GM04503 (cell line): Measurements from ENCODE around the gene GJC1.
A peak's percentile ranks its signal among the peaks of the same experiment; 100 is the strongest.

Experiments used
- DNase-seq: peaks from one replicate; pipeline ENCODE4 v3.0.0-alpha.2; 2012; ENCODE audit warnings: low read depth

GJC1 gene

DNA sequence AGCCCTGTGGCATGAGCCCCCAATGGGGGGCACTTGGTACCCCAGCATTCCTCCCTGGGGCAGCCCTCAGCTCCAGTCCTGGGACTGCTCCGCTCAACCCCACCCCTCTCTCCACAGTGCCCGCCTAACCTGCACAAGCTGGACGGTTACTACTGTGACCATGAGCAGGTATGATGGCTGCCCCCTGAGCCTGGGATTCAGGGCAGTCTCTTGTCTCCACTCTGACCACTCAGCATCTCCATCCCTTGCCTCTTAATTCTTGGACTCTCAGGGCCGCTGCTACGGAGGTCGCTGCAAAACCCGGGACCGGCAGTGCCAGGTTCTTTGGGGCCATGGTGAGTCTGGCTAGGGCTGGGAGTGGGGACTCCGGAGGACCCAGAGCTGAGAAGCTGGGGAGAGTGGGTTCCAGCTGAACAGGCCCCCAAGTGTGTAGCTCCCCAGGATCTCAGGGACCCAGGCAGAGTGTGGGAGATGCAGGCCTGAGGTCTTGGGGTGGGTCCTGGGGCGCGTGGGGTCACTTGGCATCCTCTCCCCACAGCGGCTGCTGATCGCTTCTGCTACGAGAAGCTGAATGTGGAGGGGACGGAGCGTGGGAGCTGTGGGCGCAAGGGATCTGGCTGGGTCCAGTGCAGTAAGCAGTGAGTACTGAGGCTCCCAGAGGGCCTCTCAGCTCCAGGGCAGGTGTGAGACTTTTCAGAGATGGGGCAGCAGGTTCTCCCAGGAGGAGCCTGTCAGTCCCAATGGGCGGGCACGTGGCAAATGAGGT lies 53.3 kb downstream of the GJC1 start:
- no peak for DNase-seq

DNA sequence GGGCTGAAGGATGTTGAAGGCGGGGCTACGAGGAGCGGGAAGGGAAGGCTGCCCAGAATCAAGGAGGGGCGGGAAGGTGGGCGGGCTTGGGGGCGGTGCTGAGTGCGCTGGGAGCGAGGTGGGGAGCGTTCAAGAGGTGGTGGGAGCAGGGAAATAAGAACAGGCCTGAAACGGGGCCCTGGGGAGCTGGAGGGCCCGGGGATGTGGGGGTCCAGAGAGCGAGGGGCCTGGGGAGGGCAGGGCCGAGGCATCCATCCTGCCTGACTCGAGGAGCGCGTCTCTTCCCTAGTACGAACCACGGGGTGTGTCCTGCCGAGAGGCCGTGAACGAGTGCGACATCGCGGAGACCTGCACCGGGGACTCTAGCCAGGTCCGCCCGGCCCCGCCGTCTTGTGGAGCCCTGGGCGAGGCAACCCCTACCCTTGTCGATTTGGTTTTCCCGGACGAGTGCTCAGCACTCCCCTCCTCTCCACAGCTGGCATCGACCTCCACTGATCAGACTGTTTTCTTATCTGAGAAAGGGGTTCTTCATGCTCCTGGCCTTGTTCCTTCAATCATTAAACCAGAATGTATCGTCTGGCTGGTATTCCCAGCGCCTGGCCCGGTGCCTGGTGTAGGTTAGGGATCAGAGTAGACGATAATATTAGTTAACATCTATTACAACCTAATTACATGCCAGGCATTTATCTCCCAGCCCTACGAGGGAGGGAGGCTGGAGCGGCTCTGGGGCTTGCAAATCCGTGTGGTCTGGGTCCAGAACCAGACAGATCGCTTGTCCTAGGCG lies 54.1 kb downstream of the GJC1 start:
- no peak for DNase-seq

DNA sequence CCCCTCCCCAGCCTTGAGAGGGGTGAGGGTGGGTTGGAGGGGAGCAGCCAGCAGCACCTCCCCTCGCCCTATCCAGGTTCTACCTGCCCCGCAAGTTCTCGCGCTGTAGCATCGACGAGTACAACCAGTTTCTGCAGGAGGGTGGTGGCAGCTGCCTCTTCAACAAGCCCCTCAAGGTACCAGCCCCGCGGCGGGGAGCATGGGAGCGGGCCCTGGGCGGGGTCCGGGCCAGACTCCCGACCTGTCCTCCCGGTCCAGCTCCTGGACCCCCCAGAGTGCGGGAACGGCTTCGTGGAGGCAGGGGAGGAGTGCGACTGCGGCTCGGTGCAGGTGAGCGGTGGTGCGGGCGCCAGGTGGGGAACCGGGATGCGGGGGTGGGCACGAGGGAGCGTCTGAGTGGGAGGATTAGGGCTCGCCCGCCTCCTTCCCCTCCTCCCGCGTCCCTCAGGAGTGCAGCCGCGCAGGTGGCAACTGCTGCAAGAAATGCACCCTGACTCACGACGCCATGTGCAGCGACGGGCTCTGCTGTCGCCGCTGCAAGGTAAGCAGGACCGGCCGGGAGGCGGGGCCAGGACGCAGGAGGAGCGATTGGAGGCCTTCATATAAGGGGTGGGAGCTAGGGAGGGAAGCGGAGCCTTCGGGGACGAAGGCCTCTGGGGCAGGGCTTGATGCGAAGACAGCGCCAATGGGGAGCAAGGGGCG lies 54.8 kb downstream of the GJC1 start:
- peak; percentile 79 for DNase-seq

DNA sequence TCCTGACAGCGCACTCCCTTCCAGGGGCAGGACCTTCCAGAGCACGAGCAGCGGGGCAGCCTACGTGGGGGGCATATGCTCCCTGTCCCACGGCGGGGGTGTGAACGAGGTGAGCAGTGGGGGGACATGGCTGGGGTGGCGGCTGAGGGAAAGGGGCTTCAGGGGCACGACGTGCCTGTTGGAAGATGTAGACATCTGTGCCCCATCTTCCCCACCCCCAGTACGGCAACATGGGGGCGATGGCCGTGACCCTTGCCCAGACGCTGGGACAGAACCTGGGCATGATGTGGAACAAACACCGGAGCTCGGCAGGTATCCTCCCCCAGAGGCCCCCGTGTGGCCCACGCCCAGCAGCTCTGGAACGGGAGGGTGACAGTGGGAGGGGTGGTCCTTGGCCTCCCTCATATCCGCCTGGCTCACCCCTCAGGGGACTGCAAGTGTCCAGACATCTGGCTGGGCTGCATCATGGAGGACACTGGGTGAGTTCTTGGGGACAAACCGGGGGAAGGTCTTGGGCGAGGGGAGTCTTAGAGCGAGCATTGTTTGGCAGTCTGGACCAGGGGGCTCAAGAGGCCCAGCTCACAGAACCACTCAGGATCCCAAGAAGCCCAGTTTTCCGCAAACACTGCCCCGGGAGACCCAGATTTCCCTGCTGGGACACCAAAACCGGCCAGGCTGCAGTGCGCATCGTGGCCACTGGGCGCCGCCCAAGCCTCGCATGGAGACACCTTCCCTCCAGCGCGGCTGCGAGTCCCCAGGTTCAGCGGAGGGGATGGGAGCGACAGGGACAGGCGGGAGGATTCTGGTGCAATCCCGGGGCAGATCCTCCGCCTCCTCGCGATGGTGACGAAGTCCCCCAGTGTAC lies 55.6 kb downstream of the GJC1 start:
- no peak for DNase-seq

DNA sequence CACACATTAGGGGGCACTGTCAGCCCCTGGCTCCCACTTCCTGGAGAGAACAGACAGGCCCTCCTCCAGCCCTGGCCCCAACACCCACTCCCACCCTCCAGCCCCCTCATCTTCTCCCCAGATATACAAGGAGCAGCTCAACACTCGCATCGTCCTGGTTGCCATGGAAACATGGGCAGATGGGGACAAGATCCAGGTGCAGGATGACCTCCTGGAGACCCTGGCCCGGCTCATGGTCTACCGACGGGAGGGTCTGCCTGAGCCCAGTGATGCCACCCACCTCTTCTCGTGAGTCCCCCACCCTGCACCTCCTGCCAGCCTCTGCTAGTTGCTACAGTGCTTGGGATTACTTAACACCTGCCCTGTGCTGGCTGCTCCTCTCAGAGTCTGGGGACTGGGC lies 56.9 kb downstream of the GJC1 start:
- no peak for DNase-seq

DNA sequence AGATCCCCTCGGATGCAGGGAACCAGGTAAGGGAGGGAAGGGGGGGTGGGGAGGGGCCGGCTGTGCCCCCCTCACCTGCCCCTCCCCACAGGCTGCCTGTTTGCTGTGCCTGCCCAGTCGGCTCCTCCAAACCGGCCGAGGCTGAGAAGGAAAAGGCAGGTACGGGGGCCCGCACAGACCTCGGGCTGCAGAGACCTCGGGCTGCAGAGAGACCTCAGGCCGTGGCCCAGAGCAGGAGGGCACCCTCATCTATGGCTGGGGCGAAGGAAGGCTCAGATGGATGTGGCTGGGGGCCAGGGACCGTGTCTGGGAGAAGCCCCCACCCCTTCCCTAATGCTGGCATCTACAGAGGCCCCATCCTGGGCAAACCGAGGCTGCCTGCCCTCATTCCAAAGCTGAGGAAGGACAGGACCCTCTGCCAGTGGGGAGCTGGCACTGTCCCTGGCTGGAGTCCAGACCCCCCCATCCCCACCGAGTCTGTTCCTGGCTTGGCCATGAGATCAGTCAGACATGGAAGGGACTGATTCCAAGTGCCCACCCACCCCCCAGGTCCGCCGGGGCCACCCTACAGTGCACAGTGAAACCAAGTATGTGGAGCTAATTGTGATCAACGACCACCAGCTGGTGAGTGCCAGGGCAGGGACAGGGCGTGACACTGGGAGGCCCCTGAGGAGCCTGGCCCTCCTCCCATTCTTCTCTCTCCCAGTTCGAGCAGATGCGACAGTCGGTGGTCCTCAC lies 57.6 kb downstream of the GJC1 start:
- DNase-seq: no peak

DNA sequence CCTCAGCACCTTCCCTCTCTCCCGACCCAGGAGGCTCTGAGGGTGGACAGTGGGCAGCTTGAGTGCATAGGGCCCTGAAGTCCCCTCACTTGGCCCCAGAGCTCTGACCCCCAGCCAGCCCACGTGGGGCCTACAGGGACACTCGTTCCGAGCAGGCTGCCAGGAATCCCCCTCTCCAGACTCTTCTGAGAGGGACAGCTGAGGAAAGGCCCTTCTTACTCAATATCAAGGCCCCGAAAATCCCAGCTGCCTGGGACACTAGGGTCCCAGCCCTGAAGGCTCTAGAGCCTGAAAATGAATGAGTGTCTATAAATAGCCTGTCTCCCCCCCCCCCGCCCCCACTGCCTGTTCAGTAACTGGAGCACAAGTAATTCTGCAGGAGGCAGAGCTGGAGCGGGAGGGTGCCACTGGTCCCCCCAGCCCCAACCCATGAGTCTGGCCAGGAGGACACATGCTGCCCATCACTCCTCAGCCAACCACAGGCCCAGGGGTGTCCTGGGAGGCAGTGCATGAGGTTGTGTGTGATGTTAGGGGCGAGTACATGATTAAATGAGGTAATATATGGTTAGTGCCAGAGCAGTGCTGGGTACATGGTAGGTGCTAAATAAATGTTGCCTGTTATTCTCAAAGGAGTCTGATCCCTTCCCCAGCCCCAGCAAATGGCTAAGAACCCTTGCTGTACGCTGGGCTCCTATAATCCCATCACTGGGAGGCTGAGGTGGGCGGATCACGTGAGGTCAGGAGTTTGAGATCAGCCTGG lies 59.7 kb downstream of the GJC1 start:
- no peak for DNase-seq

DNA sequence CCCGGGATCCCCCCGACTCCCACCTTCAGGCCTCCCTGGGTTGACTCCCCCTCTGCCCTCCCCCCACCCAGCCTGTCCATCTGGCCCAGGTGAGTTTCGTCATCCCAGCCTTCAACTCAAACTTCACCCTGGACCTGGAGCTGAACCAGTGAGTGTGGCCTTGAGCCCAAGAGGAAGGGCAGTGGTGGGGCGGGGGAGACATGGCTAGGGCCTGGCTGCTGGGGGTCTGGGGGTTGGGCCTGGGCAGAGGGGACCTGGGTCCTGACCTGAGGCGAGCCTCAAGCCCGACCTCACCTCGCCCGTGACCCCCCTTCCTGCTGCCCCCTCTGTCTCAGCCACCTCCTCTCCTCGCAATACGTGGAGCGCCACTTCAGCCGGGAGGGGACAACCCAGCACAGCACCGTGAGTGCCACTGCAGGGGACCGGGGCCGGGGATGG lies 60.4 kb downstream of the GJC1 start:
- no peak for DNase-seq

DNA sequence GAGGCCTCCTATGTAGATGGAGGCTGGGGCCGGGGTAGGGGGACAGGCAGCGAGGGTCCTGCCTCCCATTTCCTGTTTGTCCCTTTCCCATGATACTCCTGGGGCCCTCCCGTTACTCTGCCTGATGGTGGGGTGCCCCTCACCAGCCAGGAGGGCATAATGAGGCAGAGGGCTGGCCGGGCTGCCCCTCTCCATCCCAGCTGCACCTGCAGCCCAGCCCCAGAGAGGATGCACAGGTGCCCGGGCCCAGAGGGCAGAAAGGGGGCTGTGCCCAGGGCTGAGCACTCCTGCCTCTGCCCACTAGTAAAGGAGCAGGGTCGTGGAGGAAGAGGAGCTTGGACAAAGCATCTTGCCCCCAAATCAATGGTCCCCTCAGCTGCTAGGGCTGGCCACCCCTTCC lies 60.9 kb downstream of the GJC1 start:
- DNase-seq: no peak

DNA sequence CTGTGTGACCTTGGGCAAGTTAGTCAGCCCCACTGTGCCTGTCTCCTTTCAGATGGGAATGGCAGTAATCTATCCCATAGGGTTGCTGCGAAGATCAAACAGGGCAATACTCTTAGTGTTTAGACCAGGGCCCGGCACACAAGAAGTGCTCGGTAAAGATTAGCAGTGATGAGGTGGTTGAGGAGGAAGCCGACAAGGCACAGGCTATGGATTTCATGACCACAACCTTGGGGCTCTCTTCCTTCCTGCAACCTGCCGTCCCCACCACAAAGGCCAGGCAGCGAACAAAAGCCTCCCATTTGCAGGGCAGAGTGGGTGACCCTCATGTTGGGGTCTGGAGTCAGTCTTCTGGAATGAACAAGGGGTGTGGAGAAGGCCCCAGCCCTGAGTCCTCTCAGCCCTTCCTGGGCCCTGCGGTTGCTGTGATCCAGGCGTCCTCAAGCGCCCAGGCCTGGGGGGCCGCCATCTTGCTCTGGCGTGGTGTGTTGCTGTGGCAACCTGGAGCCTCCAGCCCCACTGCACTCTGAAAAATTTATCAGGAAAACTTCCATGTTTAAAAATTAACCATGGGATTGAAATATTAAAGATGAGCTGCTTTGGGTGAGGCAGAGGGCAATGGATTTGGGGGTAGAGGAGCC lies 61.5 kb downstream of the GJC1 start:
- no peak for DNase-seq

DNA sequence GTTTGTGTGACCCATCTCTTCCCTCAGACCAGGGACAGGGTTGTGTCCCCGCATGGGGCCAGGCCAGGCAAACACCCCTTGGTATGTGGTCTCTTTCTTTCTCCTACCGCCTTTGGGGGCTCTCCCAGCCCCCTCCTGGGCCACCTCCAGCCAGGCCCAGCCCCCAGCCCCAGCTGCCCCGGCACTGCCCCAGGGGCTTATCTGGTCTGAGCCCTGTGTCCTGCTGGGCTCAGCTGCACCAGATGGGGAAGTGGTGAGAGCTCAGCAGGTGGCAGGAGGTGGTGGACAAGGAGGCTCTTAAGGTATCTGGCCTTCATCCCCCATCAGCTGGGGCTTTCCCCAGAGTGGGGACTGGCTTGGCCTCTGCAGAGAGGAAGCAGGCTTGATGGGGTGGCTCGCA lies 62.6 kb downstream of the GJC1 start:
- DNase-seq: no peak

DNA sequence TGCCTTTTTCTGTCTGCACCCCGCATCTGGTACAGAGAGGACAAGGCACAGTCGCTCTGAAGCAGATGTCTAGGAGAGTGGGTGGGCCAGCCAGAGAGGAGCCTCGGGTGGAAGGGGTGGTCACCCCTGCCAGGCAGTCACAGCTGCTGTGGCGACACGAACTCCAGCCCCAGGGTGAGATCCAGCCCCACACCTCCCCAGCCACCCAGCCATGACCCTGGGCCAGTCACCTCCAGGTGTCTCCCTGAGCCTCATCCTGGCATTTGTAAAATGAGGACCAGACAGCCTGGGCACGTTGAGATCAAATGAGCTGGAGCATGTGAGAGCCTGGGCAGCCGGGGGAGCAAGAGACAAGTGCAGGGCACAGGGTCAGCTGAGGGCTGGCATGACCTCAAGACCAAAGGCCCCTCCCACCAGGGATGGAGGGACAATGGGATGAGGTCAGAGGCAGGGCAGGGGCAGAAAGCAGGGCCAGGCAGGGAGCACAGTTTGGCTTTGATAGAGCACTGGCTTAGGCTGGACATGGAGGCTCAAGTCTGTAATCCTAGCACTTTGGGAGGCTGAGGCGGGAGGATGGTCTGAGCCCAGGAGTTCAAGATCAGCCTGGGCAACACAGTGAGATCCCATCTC lies 63.6 kb downstream of the GJC1 start:
- DNase-seq: no peak

DNA sequence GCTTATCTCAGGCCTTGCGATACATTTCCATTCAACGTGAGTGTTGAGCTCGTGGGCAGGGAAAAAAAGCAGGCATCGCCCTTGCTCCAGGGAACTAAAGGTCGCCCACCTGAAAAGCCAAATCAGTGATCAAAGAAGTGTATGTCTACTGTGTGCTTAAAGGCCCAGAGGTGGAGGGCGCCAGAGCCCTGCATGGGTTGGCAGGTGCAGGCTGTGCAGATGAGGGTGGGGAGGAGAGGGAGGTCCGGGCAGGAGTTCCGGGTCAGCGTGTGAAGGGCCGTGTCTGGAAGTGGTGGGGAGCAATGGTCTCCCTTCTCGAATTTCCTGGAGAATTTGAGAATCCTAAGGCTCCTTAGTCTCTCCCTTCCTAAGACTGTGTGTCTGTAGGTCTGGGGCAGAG lies 64.1 kb downstream of the GJC1 start:
- no peak for DNase-seq

DNA sequence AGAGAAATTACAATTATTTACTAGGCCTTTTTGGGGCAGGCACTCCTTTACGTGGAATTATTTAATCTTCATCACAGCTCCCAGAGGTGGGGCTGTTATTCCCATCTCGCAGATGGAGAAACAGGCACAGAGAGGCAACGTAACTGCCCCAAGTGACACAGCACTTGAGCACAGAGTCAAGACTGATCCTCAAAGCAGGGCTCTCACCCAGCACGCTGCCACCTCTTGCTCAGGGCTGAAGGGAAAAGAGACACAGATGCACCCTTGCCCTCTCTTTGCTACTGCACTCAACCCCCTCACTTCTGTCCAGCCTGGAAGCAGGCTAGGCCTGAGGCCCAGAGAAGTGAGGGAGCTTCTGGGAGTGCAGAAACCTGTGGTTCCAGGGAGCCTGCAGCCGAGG lies 66.9 kb downstream of the GJC1 start:
- DNase-seq: no peak

DNA sequence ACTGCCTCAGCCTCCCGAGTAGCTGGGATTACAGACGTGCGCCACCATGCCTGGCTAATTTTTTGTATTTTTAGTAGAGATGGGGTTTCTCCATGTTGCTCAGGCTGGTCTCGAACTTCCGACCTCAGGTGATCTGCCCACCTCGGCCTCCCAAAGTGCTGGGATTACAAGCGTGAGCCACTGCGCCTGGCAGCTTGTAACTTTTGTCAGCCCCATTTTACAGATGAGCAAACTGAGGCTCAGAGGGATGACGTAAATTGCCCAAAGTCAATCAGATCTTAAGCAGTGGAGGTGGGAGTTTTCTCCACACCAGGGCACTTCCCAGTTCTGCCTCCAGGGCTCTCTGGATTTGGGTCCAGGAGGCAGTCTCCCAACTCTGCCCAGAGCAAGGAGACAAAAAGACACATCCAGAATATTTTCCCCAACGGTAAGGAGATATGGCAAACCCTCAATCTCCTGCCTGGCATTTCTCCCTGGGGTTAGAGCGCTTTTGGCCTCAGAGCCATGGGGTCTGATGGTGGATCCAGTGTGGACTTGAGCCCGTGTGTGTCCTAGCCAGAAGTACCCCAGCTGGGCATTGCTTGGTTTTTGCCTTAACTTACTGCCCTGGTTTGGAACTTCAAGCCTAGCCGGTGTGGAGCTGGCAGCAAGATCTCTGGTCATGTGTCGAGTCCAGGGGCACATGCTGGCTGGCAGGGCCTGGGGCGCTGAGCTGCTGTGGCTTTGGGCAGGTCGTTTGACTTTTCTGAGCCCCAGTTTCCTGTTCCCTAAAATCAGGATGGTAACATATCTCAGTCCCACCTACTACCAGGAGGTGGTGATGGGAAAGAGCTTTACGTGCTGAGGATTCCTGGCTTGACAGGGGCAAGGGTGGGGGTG lies 67.9 kb downstream of the GJC1 start:
- DNase-seq: no peak

DNA sequence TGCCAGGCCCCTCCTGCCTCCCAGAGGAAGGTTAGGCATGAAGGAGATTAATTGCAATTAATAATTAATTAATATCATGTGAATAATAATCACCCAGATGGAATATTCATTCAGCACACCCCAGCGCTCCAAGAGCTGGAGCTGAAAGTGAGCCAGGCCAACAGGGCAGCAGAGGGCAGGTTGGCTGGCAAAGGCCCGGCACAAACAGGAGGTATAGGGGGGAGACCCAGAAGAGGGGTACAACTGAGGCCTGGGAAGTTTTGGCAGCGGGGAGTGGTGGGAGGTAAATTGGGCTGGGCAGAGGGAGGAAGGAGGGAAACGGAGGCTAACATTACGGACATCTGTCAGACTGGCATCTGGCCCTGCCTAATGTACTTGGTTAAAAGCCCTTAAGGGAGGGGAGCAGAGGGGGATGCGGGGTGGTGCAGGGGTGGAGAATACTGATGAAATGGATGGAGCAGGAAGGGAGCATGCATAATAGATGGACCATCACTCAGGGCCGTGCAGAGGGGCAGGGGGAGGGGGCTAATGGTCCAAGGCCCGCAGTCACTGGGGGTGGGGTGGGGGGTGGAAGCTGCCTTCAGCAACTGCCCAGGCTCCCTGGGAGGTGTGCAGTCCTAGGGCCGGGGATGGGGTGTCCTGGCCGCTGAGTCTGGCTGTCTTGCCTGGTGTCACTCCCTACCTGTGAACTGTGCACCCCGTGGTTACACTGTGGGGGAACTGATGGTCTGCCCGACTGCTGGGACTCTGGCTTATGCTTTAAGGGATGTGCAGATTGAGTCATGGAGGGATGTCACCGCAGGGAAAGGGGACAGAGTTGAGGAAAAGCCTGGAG lies 69.4 kb downstream of the GJC1 start:
- DNase-seq: no peak

DNA sequence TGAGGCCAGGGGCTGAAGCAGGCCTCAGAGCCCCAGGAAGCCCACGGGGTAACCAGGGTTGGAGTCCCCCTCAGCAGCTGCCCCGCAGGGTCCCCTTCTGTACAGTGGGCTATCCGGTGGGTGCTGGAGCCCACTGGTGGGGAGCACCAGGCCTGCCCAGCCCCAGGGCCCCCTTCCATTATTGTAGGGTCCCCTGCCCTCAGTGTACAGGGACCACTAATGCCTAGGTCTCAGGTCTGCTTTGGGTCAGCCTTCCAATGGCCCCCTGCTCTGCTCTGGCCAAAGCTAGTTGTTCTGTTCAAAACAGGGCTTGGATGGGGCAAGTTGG lies 70.2 kb downstream of the GJC1 start:
- no peak for DNase-seq
